Measurements from ENCODE around the gene FOCAD.

The FOCAD gene

DNA sequence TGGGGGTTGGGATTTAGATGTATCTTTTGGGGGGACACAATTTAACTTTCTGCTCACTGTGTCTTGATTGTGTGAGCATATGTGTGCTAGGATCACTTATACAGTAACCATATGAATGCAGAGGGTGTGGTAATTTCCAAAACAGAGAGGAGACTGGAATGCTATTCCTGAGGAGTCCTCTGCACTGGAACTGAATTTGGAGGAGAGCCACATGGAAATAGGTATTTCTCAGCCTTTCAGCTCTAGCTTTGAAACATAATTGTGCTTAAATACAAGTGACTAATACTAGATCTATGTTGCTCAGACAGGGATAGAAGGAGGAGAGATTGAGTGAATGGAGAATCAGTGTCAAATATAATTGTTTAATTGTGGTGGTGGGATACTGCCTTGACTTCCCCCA lies 45.5 kb downstream of the FOCAD start:
- no peak for DNase-seq (ENCODE audit: low spot score)

- DNase-seq (ENCODE audit: low spot score), result no peak
These were observed 48.1 kb downstream of the FOCAD start for GRCh38 chr9:20732118-20732517.

GRCh38 chr9:20734275-20734674 lies 50.2 kb downstream of the FOCAD start:
- DNase-seq (ENCODE audit: low spot score), result no peak

DNA sequence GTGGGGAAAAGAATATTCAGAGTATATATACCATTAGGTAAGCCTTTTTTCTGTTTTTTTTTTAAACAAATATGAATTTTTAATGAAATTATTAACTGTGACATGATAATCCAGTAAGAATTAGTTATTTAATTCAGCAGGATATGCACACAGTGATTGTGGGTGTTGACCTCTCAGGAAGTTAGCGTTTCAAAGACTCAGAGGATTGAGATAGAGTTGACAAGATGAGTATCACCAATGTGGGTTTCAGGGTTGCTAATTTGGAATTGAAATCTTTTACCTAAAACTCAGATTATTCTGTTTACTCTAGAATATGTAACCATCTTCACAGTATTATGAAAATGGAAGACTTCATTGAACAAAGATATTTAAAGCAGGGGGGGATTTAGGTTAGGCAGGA lies 56.2 kb downstream of the FOCAD start:
- no peak for DNase-seq (ENCODE audit: low spot score)

GRCh38 chr9:20740929-20741582 lies 57.0 kb downstream of the FOCAD start:
- DNase-seq (ENCODE audit: low spot score), result no peak

DNA sequence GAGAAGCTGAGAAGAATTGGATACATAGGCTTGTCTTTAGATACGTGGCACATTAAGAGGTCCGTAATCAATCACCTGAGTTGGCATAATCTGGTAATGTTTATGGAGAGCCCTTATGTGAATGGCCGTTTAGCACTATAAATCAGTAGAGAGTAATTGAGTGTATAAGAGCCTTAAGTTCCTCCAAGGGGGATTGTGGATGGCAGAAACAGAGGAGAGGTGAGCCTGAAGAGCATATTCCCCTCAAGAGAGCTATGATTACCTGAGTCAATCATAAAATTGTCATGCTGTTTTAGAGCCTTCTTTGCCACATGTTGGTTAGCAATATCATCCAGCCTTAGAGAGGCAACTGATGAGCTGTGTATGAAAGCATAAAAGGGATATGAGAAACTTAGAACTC lies 58.8 kb downstream of the FOCAD start:
- DNase-seq (ENCODE audit: low spot score), result no peak

GRCh38 chr9:20744036-20744630 lies 60.1 kb downstream of the FOCAD start:
- no peak for DNase-seq (ENCODE audit: low spot score)

GRCh38 chr9:20746967-20747366 lies 62.9 kb downstream of the FOCAD start:
- no peak for DNase-seq (ENCODE audit: low spot score)

- DNase-seq (ENCODE audit: low spot score), result no peak
These were observed 65.6 kb downstream of the FOCAD start for GRCh38 chr9:20749496-20750198.

DNA sequence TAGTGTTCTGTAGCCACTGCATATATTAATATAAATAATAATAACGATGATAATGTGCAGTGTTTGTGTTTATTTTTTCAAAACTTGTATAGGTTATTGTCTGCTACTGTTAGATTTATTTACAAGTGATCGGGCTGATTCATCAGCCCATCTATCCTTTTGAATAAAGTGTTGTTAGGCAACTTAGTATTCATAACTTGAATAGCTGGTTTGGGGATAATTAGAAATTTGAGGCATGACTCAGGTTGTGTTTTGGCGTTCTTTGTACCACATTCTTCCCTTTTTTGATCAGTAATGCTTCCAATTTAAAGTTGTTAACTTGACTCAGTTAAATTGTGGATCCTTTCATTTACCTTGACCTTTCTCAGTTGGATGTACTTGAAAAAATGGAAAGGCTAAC lies 69.7 kb downstream of the FOCAD start:
- DNase-seq (ENCODE audit: low spot score), result no peak

GRCh38 chr9:20754556-20754955 lies 70.5 kb downstream of the FOCAD start:
- no peak for DNase-seq (ENCODE audit: low spot score)

DNA sequence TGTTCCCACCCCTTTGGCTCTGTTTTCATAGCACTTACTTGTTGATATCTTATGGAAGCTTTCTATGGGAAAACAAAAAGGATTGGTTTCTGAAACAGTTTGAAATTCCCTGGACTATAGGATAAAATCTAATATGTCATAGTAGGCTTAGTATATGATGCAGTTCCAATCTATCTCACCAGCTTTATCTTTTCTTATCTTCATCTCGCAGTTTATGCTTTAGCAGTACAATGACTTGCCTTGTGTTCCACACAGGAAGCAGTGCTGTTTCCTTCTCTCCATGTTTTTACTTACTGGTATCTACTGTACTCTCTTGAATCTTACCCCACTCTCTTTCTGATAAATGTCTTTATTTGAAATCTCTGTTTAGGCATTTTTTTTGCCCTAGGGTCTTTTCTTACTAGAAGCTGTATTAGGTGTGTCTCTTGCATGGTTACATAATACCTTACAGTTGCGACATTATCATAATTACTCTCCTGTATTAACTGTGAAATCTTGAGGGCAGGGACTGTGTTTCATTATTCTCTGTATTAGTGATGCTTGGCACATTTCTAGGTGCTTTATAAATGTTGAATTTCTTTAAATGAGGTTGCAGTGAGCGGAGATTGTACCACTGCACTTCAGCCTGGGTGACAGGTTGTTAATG lies 76.3 kb downstream of the FOCAD start:
- DNase-seq (ENCODE audit: low spot score), result no peak

DNA sequence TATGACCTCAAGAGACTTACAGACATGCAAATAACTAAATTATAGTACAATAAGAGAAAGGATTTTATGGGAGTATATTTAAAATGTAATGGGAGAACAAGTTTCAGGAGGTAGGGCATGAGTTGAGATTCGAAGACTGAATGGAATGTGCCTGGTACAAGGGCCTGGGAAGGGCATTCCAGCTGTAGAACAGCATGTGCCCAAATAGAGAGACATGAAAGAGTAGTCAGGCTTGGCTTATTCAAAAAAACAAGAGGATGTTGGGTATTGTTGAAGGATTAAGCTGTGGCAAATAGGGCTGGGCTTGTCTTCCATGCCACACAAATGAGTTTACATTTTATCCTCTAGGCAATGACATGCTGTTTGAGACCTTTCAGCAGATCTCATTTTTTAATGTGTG lies 86.9 kb downstream of the FOCAD start:
- no peak for DNase-seq (ENCODE audit: low spot score)

DNA sequence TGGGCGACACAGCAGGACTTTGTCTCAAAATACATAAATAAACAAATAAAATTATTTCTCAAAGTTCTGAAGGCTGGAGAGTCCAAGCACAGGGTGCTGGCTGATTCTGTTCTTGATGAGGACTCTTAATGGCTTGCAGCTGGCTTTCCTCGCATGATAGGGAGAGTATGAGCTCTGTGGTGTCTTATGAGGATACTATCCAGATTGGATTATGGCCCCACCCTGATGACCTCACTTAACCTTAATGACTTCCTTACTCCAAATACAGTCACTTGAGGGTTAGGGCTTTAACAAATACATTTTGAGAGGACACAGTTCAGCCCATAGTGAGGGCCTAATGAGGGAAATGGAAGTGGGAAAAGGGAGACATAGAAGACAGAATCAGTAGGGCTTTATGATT lies 87.7 kb downstream of the FOCAD start:
- no peak for DNase-seq (ENCODE audit: low spot score)

- no peak for DNase-seq (ENCODE audit: low spot score)
These were observed 91.6 kb downstream of the FOCAD start for GRCh38 chr9:20775683-20776082.

DNA sequence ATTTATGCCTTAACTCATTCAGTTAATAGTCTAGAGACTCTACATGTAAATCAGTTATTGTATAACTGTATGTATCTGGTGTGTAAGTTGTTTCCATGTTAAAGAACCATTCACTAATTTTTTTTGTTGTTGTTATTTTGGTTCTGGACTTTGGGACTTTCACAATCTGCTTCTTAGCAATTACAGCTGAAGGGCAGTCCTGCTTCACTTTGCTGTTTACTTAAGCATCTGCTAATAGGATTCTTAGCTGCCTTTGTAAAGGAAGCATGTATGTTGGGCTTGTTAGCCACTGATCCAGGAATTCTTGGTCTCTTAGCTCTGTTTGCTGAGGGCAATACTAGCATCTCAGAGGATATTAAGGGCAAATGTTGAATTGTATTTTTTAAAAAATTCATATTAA lies 97.0 kb downstream of the FOCAD start:
- DNase-seq (ENCODE audit: low spot score), result no peak

GRCh38 chr9:20782289-20782688 lies 98.2 kb downstream of the FOCAD start:
- DNase-seq (ENCODE audit: low spot score), result no peak

- DNase-seq (ENCODE audit: low spot score), result no peak
These were observed 99.3 kb downstream of the FOCAD start for GRCh38 chr9:20783057-20784038.

DNA sequence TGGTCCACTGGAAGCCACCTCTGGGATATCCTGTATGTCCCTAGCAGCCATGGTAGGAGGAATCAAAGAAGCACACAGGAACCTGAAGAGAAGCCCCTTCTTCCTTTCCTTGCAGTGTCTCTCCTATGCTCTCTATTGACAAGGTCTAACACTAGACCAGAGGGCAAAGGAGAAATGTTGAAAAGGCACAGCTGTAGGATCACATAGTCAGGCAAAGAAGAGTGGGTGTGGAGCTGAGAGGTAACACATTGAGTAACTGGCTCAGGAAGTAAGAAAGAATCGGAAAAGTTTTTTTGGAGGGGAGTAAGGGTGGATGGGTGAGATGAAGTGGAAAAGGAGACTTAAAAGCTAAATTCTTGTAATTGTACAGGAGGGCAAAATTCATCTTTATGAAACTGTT lies 100.1 kb downstream of the FOCAD start:
- DNase-seq (ENCODE audit: low spot score), result no peak

DNA sequence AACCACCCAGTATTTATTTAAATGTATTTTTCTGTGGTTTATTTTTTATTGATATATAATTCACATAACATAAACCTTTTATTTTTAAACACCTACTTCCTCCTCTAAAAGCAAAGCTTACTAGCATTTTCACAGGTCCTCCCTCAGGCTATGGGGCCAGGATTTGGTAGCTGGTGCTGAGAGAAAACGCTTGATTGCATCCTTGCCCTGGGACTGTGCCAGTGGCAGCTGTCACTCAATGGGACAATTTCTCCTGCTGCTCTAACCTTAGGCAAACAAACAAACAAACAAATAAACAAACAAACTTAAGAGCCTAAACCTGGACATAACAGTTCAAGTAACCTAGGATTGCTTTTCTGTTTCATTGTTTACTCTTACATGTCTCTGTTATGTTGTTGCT lies 102.7 kb downstream of the FOCAD start:
- no peak for DNase-seq (ENCODE audit: low spot score)

DNA sequence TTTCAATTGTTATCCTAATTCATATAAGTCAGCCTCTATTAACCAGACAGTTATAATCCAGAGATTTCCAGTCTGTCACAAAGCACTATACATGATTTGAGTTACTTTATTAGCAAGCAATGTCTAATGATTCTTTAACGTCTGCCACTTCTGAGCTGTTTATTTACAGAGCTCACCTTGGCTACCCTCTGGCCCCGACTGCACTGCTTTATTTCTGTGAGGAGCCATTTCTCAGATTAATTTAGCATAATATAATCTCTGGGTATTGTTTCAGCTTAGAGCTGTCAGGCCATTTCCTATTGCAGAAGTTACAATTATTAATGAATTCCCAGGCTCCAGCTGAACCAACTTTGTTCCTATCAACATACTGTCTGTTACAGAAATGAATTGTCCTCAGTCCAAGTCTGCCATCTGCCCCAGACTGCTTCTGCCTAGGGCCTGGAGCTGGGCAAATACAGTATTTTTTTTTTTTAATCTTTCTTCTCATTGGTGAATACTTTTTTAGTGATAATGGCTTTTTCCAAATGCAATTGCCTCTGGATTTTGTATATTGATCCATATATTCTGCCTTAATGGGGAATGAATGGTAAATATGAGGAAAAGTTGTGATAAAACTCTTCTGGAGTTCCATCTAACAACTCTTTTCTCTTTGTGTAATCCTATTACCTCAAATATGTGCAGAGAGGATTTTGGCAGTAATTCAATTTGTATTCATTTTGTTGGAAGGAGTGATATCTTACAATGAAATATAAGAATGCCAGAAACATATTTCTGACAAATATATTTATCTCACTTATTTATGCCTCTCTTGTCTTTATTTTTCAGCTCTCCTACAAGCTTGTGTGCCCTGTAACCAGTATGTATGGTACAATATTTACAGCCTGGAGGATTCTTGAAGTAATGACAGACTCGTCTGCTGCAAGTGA lies 104.7 kb downstream of the FOCAD start:
- no peak for DNase-seq (ENCODE audit: low spot score)

Measured in CD4-positive, alpha-beta T cell treated with Interleukin-2 at 100 ng/mL for 4 hours (primary cell).